C4-2B (cell line): ENCODE results near the gene PLXDC2.

Source experiments
- H3K27ac ChIP-seq: fragments of 450-650 bp; 2 replicates; pipeline ENCODE4 v1.5.1; 2017
- CTCF ChIP-seq: fragments of 450-650 bp; conservative IDR thresholded peaks from 2 replicates; pipeline ENCODE4 v1.5.1; 2017; ENCODE audit warnings: mild to moderate bottlenecking
- ZFX ChIP-seq: fragments of 450-650 bp; IDR thresholded peaks from 2 replicates; pipeline ENCODE4 v1.6.1; 2017

Gene PLXDC2

DNA sequence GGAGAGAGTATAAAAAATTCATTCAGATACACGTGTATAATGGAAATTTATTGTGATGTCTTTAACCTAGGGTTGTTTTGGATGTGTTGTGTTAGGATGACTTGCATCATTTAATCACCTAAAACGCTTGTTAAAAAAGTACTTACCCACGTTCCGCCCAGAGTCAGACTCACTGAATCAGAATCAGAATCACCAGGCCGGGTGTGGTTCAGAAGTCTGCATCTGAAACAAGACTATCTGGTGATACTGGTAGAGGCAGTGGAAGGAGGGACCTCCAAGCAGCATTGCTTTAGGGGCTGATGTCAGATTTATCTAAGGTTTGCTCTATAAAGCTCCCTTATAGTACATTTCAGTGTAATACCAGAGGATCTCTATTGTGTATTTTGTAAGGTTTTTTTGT, 20.5 kb upstream of the PLXDC2 start:
- H3K27ac ChIP-seq: no peak overlapping the region
- no peak for TF ChIP-seq CTCF
- no peak for TF ChIP-seq ZFX

DNA sequence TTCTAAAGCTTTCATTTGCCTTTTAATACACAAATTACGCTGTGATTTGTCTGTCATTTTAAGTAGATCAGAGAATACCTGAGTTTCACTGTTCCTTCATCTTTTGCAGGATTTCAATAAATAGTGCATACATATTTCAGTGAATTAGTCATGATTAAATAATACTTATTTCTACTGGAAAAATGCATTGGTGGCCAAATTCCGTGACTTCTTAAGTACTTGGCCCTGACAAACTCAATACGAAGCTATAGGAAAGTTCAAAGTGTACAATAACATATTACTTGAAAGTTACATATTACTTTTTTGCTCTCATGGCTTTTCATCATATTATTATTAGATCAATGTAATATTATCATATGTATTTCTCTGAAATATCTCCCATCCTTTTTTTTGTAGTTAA, 16.1 kb upstream of the PLXDC2 start:
- TF ChIP-seq ZFX (no peak), CTCF (no peak)
- no peak overlapping the region for H3K27ac ChIP-seq

GRCh38 chr10:19801369-19801768, 14.9 kb upstream of the PLXDC2 start:
- TF ChIP-seq CTCF: no peak
- no peak for TF ChIP-seq ZFX
- no peak overlapping the region for H3K27ac ChIP-seq

GRCh38 chr10:19803676-19804075, 12.6 kb upstream of the PLXDC2 start:
- no peak overlapping the region for H3K27ac ChIP-seq
- TF ChIP-seq ZFX (no peak), CTCF (no peak)

DNA sequence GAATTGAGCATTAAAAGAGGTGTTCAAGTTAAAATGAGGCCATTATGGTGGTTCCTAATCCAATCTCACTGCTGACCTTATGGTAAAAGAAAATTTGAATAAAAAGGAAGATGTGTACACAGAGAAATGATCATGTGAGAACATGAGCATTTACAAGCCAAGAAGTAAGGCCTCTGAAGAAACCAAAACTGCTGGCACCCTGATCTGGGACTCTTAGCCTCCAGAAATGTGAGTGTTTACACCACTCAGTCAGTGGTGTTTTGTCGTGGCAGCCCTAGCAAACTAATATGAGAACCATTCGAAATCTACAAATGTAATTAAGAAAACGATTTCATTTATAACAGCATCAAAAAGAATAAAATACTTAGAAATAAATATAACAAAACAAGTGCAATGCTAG, 6.8 kb upstream of the PLXDC2 start:
- no peak for TF ChIP-seq CTCF
- no peak for TF ChIP-seq ZFX
- H3K27ac ChIP-seq: no peak overlapping the region

GRCh38 chr10:19811540-19811939, 4.7 kb upstream of the PLXDC2 start:
- no peak for TF ChIP-seq ZFX
- TF ChIP-seq CTCF: peak; percentile 61

DNA sequence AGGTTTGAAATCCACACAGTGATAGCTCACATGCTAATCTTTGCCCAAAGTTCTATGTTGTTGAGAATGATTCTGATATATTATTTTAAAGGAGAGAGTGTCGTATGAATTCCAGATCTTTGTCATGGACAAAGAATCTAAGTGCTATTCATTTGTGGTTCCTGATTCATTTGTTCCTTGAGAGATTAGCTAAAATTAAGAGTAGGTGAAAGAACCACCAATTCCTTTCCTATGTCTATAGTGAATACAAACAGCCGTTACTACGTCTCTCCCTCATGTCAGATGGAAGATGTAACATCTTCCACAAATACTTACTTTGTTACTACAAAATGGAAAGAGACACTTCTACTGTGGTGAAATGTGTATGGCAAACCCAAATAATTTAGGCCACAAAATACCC, 3.3 kb upstream of the PLXDC2 start:
- H3K27ac ChIP-seq: no peak overlapping the region
- TF ChIP-seq ZFX: no peak
- no peak for TF ChIP-seq CTCF

More at GRCh38 chr10:19811540-19811939, 4.7 kb upstream of the PLXDC2 start:
- no peak overlapping the region for H3K27ac ChIP-seq
